ENCODE results near the gene ARIH2.

The ARIH2 gene

GRCh38 chr3:48982686-48983085, 64.0 kb downstream of the ARIH2 start:
- peaks cover 0 to 12% (median 0%) of the 10 kb centered on the region in 4 experiments for H3K4me1 ChIP-seq (ENCODE audit: control extremely low read depth in 1 of 4, control insufficient read depth in 4 of 4, insufficient read depth in 4 of 4, low read length in 3 of 4)
- 93% methylated on average over 4 of the region's 5 CpGs for WGBS (ENCODE audit: insufficient coverage)
- H3K9me3 ChIP-seq (ENCODE audit: control extremely low read depth in 1 of 5, control insufficient read depth in 4 of 5, insufficient read depth in 2 of 5, low read depth in 1 of 5, low read length in 4 of 5): no peaks in the 10 kb centered on the region
- ChIA-PET CTCF (interaction anchor here (1.1 to 1.5 kb wide), 3 partner anchors 8 to 31 kb away, joined by 3 to 4 read pairs (median 3); no protein-coding TSS in a partner anchor), POLR2A (no interaction called here)
- no peak overlapping the region for H3K27ac ChIP-seq (ENCODE audit: insufficient read depth in 1 of 2, low read depth in 1 of 2, low read length in 2 of 2, poor library complexity in 1 of 2, severe bottlenecking in 2 of 2)
- no peak for DNase-seq
- no peak overlapping the region for H3K4me3 ChIP-seq (ENCODE audit: control insufficient read depth in 1 of 7, extremely low read depth in 1 of 7, insufficient read depth in 4 of 7, low read depth in 2 of 7, low read length in 6 of 7)
- no peaks in the 10 kb centered on the region for H3K27me3 ChIP-seq (replicated peaks in 2 of 5; ENCODE audit: control insufficient read depth in 4 of 5, insufficient read depth in 5 of 5, low read length in 4 of 5)
- peaks cover 17 to 76% (median 53%) of the 10 kb centered on the region in 4 experiments for H3K36me3 ChIP-seq (ENCODE audit: control insufficient read depth in 4 of 4, insufficient read depth in 4 of 4, low read length in 3 of 4)

DNA sequence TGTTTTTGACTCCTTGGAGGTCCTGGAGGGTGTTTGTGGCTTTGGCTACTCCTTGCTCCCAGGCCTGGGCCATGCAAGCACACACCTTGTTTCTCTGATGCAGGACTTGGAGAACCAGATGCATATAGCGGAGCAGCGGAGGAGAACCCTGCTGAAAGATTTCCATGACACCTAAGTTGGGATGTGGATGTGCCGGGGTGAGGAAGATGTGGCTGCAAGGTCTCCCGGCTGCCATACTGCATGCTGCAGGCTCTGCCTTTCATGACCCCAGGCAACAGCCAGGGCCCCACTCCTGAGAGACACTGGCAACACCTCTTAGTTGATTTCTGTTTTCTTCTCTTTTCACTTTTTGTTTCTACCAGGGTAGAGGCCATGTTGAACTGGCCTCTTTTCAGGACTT, 64.5 kb downstream of the ARIH2 start:
- CTCF ChIA-PET: interaction anchor here (1.5 to 16.2 kb wide), 2 partner anchors 25 to 26 kb away, joined by 3 to 386 read pairs; partner anchors contain the start of genes DALRD3 and WDR6
- H3K9me3 ChIP-seq (ENCODE audit: control extremely low read depth in 1 of 5, control insufficient read depth in 4 of 5, insufficient read depth in 2 of 5, low read depth in 1 of 5, low read length in 4 of 5): no peaks in the 10 kb centered on the region
- no peak overlapping the region for H3K4me3 ChIP-seq (ENCODE audit: control insufficient read depth in 1 of 7, extremely low read depth in 1 of 7, insufficient read depth in 4 of 7, low read depth in 2 of 7, low read length in 6 of 7)
- POLR2A ChIA-PET: no interaction called here
- H3K27me3 ChIP-seq (replicated peaks in 2 of 5; ENCODE audit: control insufficient read depth in 4 of 5, insufficient read depth in 5 of 5, low read length in 4 of 5): no peaks in the 10 kb centered on the region
- 92% methylated on average over 2 of the region's 4 CpGs for WGBS (ENCODE audit: insufficient coverage)
- DNase-seq: no peak
- no peak overlapping the region for H3K27ac ChIP-seq (ENCODE audit: insufficient read depth in 1 of 2, low read depth in 1 of 2, low read length in 2 of 2, poor library complexity in 1 of 2, severe bottlenecking in 2 of 2)
- peaks cover 0 to 12% (median under 1%) of the 10 kb centered on the region in 4 experiments for H3K4me1 ChIP-seq (ENCODE audit: control extremely low read depth in 1 of 4, control insufficient read depth in 4 of 4, insufficient read depth in 4 of 4, low read length in 3 of 4)
- peaks cover 15 to 72% (median 49%) of the 10 kb centered on the region in 4 experiments for H3K36me3 ChIP-seq (ENCODE audit: control insufficient read depth in 4 of 4, insufficient read depth in 4 of 4, low read length in 3 of 4)

DNA sequence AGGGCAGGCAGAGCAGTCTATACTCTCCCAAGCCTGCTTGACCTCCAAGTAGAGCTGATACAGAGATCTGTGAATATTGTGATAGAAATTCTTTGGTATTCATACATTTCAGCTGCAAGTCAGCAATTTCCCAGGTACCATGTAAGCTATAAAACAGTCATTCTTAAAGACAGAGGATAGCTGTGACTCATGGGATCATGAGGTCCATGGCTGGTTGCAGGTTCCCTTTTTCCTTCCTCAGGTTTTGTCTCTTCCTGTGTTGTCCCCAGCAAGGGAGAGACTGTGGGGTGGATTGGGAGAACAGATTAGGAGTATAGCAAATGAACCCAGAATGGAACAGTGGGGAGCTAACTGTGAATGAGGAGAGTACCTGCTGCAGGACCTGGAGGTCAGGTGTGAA, 66.0 kb downstream of the ARIH2 start:
- peaks cover 0 to 21% (median 9%) of the 10 kb centered on the region in 4 experiments for H3K4me1 ChIP-seq (ENCODE audit: control extremely low read depth in 1 of 4, control insufficient read depth in 4 of 4, insufficient read depth in 4 of 4, low read length in 3 of 4)
- H3K4me3 ChIP-seq (ENCODE audit: control insufficient read depth in 1 of 7, extremely low read depth in 1 of 7, insufficient read depth in 4 of 7, low read depth in 2 of 7, low read length in 6 of 7): no peak overlapping the region
- no peak for DNase-seq
- no peaks in the 10 kb centered on the region for H3K27me3 ChIP-seq (replicated peaks in 2 of 5; ENCODE audit: control insufficient read depth in 4 of 5, insufficient read depth in 5 of 5, low read length in 4 of 5)
- H3K9me3 ChIP-seq (ENCODE audit: control extremely low read depth in 1 of 5, control insufficient read depth in 4 of 5, insufficient read depth in 2 of 5, low read depth in 1 of 5, low read length in 4 of 5): no peaks in the 10 kb centered on the region
- ChIA-PET POLR2A (no interaction called here), CTCF (interaction anchor here (0.9 to 16.2 kb wide), 5 partner anchors 10 to 115 kb away, joined by 3 to 386 read pairs (median 5); partner anchors contain the start of genes DALRD3 and WDR6)
- peaks cover 11 to 63% (median 40%) of the 10 kb centered on the region in 4 experiments for H3K36me3 ChIP-seq (ENCODE audit: control insufficient read depth in 4 of 4, insufficient read depth in 4 of 4, low read length in 3 of 4)
- H3K27ac ChIP-seq (ENCODE audit: insufficient read depth in 1 of 2, low read depth in 1 of 2, low read length in 2 of 2, poor library complexity in 1 of 2, severe bottlenecking in 2 of 2): peak overlapping the region in 1 of 2 experiments; percentile 34

- WGBS (ENCODE audit: insufficient coverage): 86% methylated on average over 4 of the region's 7 CpGs
- CTCF ChIA-PET: interaction anchor here (0.9 to 16.2 kb wide), 6 partner anchors 21 to 114 kb away, joined by 3 to 386 read pairs (median 4); partner anchors contain the start of genes DALRD3, IMPDH2, NDUFAF3 and WDR6
- no peak overlapping the region for H3K27ac ChIP-seq (ENCODE audit: insufficient read depth in 1 of 2, low read depth in 1 of 2, low read length in 2 of 2, poor library complexity in 1 of 2, severe bottlenecking in 2 of 2)
- no peaks in the 10 kb centered on the region for H3K9me3 ChIP-seq (ENCODE audit: control extremely low read depth in 1 of 5, control insufficient read depth in 4 of 5, insufficient read depth in 2 of 5, low read depth in 1 of 5, low read length in 4 of 5)
- POLR2A ChIA-PET: interaction anchor here (1.3 kb wide), 3 partner anchors 27 to 36 kb away, joined by 3 to 6 read pairs (median 3); partner anchors contain the start of gene NDUFAF3
- no peak overlapping the region for H3K4me3 ChIP-seq (ENCODE audit: control insufficient read depth in 1 of 7, extremely low read depth in 1 of 7, insufficient read depth in 4 of 7, low read depth in 2 of 7, low read length in 6 of 7)
- H3K27me3 ChIP-seq (replicated peaks in 2 of 5; ENCODE audit: control insufficient read depth in 4 of 5, insufficient read depth in 5 of 5, low read length in 4 of 5): no peaks in the 10 kb centered on the region
- peaks cover 0 to 30% (median 16%) of the 10 kb centered on the region in 4 experiments for H3K4me1 ChIP-seq (ENCODE audit: control extremely low read depth in 1 of 4, control insufficient read depth in 4 of 4, insufficient read depth in 4 of 4, low read length in 3 of 4)
- peak in 2 of 3 donors; percentile 30 to 61 for DNase-seq
- peaks cover 7 to 52% (median 33%) of the 10 kb centered on the region in 4 experiments for H3K36me3 ChIP-seq (ENCODE audit: control insufficient read depth in 4 of 4, insufficient read depth in 4 of 4, low read length in 3 of 4)
Observed at GRCh38 chr3:48985831-48986376, 67.3 kb downstream of the ARIH2 start.

DNA sequence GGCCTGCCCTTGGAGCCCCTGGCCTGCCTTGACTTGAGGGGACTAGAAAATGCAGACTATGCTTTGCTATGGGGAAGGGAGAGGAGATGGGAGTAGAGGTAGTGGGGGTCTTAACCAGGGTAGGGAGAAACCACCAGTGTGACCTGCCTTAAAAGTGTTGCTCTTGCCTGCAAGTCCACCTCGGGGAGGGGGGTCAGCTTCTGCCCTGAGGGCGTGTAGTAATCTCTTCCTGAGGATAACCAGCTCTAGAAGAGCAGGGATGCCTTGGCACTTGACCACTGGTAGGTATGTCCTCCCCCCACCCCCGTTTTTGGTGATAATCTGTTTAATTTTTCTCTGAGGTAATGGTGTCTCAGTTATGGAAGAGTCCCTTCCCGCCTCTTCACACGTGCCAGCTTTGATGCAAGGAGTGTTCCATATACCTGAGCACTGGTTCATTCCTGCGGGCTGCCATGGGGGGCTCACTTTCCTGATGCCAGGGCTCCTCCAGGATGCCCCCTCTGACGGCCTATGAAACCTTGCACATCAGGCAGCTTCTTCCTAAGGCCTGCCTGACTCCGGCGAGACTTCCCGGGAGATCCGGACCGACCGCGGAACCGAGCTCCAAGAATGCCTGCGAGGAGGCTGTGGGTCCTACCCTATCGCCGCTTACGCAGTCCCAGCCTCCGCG, 70.6 kb downstream of the ARIH2 start:
- ChIA-PET CTCF (interaction anchor here (1.0 to 16.2 kb wide), 10 partner anchors 14 to 461 kb away, joined by 3 to 386 read pairs (median 6); partner anchors contain the start of genes DALRD3, NDUFAF3, QRICH1 and WDR6), POLR2A (interaction anchor here (0.5 to 7.2 kb wide), 11 partner anchors 11 to 400 kb away, joined by 3 to 69 read pairs (median 4); partner anchors contain the start of genes ARIH2, DALRD3, IMPDH2 and NDUFAF3)
- H3K36me3 ChIP-seq (ENCODE audit: control insufficient read depth in 4 of 4, insufficient read depth in 4 of 4, low read length in 3 of 4): peaks cover 0 to 22% (median 16%) of the 10 kb centered on the region in 4 experiments
- H3K4me3 ChIP-seq (ENCODE audit: control insufficient read depth in 1 of 7, extremely low read depth in 1 of 7, insufficient read depth in 4 of 7, low read depth in 2 of 7, low read length in 6 of 7): peak overlapping the region; percentile 59 to 95 (median 87)
- peak overlapping the region; percentile 80 to 86 for H3K27ac ChIP-seq (ENCODE audit: insufficient read depth in 1 of 2, low read depth in 1 of 2, low read length in 2 of 2, poor library complexity in 1 of 2, severe bottlenecking in 2 of 2)
- H3K9me3 ChIP-seq (ENCODE audit: control extremely low read depth in 1 of 5, control insufficient read depth in 4 of 5, insufficient read depth in 2 of 5, low read depth in 1 of 5, low read length in 4 of 5): no peaks in the 10 kb centered on the region
- no peaks in the 10 kb centered on the region for H3K27me3 ChIP-seq (replicated peaks in 2 of 5; ENCODE audit: control insufficient read depth in 4 of 5, insufficient read depth in 5 of 5, low read length in 4 of 5)
- 5% methylated on average over 20 of the region's 21 CpGs for WGBS (ENCODE audit: insufficient coverage)
- H3K4me1 ChIP-seq (ENCODE audit: control extremely low read depth in 1 of 4, control insufficient read depth in 4 of 4, insufficient read depth in 4 of 4, low read length in 3 of 4): peaks cover 0 to 47% (median 35%) of the 10 kb centered on the region in 4 experiments
- peak in 1 of 3 donors; percentile 19 for DNase-seq

DNA sequence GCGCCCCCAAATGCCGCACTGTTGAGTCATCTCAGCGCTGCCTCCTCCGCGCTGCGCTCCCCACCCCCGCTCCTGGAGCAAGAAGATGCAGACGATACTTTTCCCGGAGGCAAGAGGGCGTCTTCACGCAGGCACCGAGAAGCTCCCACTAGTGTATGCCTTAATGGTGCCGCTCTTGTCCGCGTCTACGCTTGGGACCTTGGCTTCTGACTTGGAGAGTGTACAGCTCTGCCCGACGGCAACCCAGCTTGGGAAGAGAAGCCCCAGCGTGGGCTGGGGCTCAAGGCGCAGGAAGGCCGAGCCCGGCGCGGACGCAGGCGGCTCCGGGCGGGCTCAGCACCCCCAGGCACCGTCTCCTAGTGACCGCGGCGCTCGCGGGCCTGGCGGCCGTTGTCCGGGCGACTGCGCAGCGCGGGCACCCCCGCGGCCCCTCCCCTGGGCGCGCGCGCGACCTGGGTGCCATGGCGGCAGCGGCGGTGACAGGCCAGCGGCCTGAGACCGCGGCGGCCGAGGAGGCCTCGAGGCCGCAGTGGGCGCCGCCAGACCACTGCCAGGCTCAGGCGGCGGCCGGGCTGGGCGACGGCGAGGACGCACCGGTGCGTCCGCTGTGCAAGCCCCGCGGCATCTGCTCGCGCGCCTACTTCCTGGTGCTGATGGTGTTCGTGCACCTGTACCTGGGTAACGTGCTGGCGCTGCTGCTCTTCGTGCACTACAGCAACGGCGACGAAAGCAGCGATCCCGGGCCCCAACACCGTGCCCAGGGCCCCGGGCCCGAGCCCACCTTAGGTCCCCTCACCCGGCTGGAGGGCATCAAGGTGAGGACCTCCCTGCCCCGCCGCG, 71.4 kb downstream of the ARIH2 start, which contains the start of gene P4HTM:
Gene P4HTM, plus strand, starts transcription at position 446 of the 840 bp plus-strand sequence. Its CDS starts 16 bp downstream, at position 462.
- Histone ChIP-seq H3K9me3 (ENCODE audit: control extremely low read depth in 1 of 5, control insufficient read depth in 4 of 5, insufficient read depth in 2 of 5, low read depth in 1 of 5, low read length in 4 of 5) (no peaks in the 10 kb centered on the region), H3K27ac (ENCODE audit: insufficient read depth in 1 of 2, low read depth in 1 of 2, low read length in 2 of 2, poor library complexity in 1 of 2, severe bottlenecking in 2 of 2) (peak within 1 kb of the TSS; percentile 80 to 86), H3K36me3 (ENCODE audit: control insufficient read depth in 4 of 4, insufficient read depth in 4 of 4, low read length in 3 of 4) (peaks cover 0 to 17% (median 14%) of the 10 kb centered on the region in 4 experiments), H3K4me1 (ENCODE audit: control extremely low read depth in 1 of 4, control insufficient read depth in 4 of 4, insufficient read depth in 4 of 4, low read length in 3 of 4) (peaks cover 0 to 41% (median 36%) of the 10 kb centered on the region in 4 experiments), H3K27me3 (replicated peaks in 2 of 5; ENCODE audit: control insufficient read depth in 4 of 5, insufficient read depth in 5 of 5, low read length in 4 of 5) (no peaks in the 10 kb centered on the region), H3K4me3 (ENCODE audit: control insufficient read depth in 1 of 7, extremely low read depth in 1 of 7, insufficient read depth in 4 of 7, low read depth in 2 of 7, low read length in 6 of 7) (peak within 1 kb of the TSS; percentile 59 to 95 (median 87))
- POLR2A ChIA-PET: interaction anchor here (0.5 to 7.2 kb wide), 11 partner anchors 10 to 399 kb away, joined by 3 to 69 read pairs (median 4); partner anchors contain the start of genes ARIH2, DALRD3, IMPDH2 and NDUFAF3
- peak; percentile 85 to 91 (median 89) for DNase-seq
- 0% methylated on average over 88 of the region's 91 CpGs for WGBS (ENCODE audit: insufficient coverage)
- CTCF ChIA-PET: interaction anchor here (1.1 to 16.2 kb wide), 7 partner anchors 15 to 104 kb away, joined by 3 to 386 read pairs (median 8); partner anchors contain the start of genes DALRD3, NDUFAF3, QRICH1 and WDR6
